Caco-2 (cell line): Measurements from ENCODE around the gene ZC3HAV1. TPM values are rescaled to one million over a fixed set of nuclear protein-coding genes. Genes with fewer than 3 reads are reported as not detected.

Experiments used
- BruUV-seq: library from RNA; stranded (reverse); fragments of 400-500 nt; replicated peaks from 2 replicates; lab custom pipeline; 2021; lab: Mats Ljungman, UMichigan
- CTCF ChIA-PET: fragments of 300-600 bp; sonication (Branson Sonifier 250); formaldehyde crosslinking; loops from one replicate; lab custom pipeline; 2022; ENCODE audit warnings: antibody characterized with exemption; lab: Charles Lee
- POLR2A ChIA-PET: fragments of 300-600 bp; sonication (Branson Sonifier 250); formaldehyde crosslinking; loops from one replicate; lab custom pipeline; 2022; ENCODE audit warnings: antibody characterized with exemption; lab: Charles Lee
- DNase-seq, 2 experiments: peaks; one replicate each; pipeline versions ENCODE4 v3.0.0 to v3.0.0-alpha.2; 2020 to 2022
- H3K27me3 ChIP-seq: replicated peaks from 2 replicates; pipeline ENCODE4 v1.6.0; 2011; ENCODE audit warnings: low read length; ENCODE audit not compliant: control insufficient read depth, insufficient read depth
- H3K36me3 ChIP-seq: 2 replicates; pipeline ENCODE4 v1.5.1; 2011; ENCODE audit warnings: low read length; ENCODE audit not compliant: control insufficient read depth, insufficient read depth
- H3K4me1 ChIP-seq: fragments of 250-450 bp; sonication (Bioruptor Pico); 2 replicates; pipeline ENCODE4 v1.5.1; 2020; ENCODE audit warnings: mild to moderate bottlenecking
- H3K4me3 ChIP-seq: 2 replicates; pipeline ENCODE4 v1.5.1; 2011; ENCODE audit warnings: low read depth, mild to moderate bottlenecking, control low read depth, low read length
- H3K9me3 ChIP-seq: fragments of 250-450 bp; sonication (Bioruptor Pico); 2 replicates; pipeline ENCODE4 v1.5.1; 2020; ENCODE audit warnings: mild to moderate bottlenecking, moderate library complexity
- H3K27ac Mint-ChIP-seq: one replicate; pipeline ENCODE4 v1.8.0; 2022; ENCODE audit warnings: mixed read lengths; ENCODE audit not compliant: unreplicated experiment
- H3K27me3 Mint-ChIP-seq: one replicate; pipeline ENCODE4 v1.8.0; 2022; ENCODE audit warnings: mixed read lengths; ENCODE audit not compliant: insufficient read depth, unreplicated experiment
- H3K36me3 Mint-ChIP-seq: one replicate; pipeline ENCODE4 v1.8.0; 2022; ENCODE audit warnings: mild to moderate bottlenecking, mixed read lengths; ENCODE audit not compliant: insufficient read depth, unreplicated experiment
- H3K4me1 Mint-ChIP-seq: one replicate; pipeline ENCODE4 v1.8.0; 2022; ENCODE audit warnings: low read depth, mixed read lengths; ENCODE audit not compliant: unreplicated experiment
- H3K4me3 Mint-ChIP-seq: one replicate; pipeline ENCODE4 v1.8.0; 2022; ENCODE audit warnings: mild to moderate bottlenecking, moderate library complexity, mixed read lengths; ENCODE audit not compliant: unreplicated experiment
- H3K9me3 Mint-ChIP-seq: one replicate; pipeline ENCODE4 v1.8.0; 2022; ENCODE audit warnings: mixed read lengths; ENCODE audit not compliant: unreplicated experiment
- intact Hi-C: fragments of 100-400 bp; cut with micrococcal nuclease; formaldehyde crosslinking; loops from one replicate; pipeline ENCODE4 v1.10.0; 2022; ENCODE audit not compliant: unreplicated experiment
- total RNA-seq: library from RNA; stranded (reverse); gene quantifications from 2 replicates; pipeline ENCODE4 v1.2.3, GENCODE V29; 2022
- TF ChIP-seq, protein P1 (sequence below), 2 experiments: fragments of 200-600 bp in 1 of 2; IDR thresholded peaks; 1 replicate in 1 of 2; 2 replicates in 1 of 2; pipeline versions ENCODE4 v1.5.1 to v1.8.0; 2011 to 2022; ENCODE audit warnings: antibody characterized with exemption in 1 of 2, control low read depth in 1 of 2, inconsistent platforms in 1 of 2, low read depth in 1 of 2, low read length in 1 of 2, mild to moderate bottlenecking in 1 of 2, moderate library complexity in 1 of 2; ENCODE audit not compliant: insufficient read depth in 1 of 2, severe bottlenecking in 1 of 2, unreplicated experiment in 1 of 2

The ZC3HAV1 gene
- total RNA-seq, 1 experiment from 2014 or later: 30.8 TPM

DNA sequence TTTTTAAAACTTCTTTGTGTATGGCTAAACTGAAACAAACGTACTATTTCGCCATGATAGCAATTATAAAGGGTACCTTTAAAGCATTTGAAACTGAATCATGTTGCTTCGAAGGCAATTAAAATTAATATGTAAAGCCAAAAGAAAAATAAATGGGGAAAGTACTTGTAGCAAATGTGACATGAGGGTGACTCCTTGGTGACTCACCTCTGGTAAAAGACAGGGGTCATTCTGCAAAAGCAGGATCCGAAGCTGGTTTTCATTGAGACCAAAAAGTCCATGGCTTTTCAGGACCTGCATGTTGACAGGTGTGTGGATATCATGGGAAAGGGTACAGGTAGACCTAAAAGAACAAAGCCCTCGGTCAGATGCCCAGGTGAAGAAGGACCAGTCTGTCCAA is 75.2 kb downstream of the ZC3HAV1 start:
- TF ChIP-seq, protein P1, sequence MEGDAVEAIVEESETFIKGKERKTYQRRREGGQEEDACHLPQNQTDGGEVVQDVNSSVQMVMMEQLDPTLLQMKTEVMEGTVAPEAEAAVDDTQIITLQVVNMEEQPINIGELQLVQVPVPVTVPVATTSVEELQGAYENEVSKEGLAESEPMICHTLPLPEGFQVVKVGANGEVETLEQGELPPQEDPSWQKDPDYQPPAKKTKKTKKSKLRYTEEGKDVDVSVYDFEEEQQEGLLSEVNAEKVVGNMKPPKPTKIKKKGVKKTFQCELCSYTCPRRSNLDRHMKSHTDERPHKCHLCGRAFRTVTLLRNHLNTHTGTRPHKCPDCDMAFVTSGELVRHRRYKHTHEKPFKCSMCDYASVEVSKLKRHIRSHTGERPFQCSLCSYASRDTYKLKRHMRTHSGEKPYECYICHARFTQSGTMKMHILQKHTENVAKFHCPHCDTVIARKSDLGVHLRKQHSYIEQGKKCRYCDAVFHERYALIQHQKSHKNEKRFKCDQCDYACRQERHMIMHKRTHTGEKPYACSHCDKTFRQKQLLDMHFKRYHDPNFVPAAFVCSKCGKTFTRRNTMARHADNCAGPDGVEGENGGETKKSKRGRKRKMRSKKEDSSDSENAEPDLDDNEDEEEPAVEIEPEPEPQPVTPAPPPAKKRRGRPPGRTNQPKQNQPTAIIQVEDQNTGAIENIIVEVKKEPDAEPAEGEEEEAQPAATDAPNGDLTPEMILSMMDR (IDR thresholded peaks at IDR 0.05; ENCODE audit: insufficient read depth in 1 of 2, low read depth in 1 of 2, low read length in 1 of 2, severe bottlenecking in 1 of 2, unreplicated experiment in 1 of 2): no peak
- no TSS peak for BruUV-seq
- intact Hi-C loops: no loop called here
- Mint-ChIP-seq H3K9me3 (no peaks in the 10 kb centered on the region), H3K27me3 (no peaks in the 10 kb centered on the region), H3K36me3 (peaks cover 37% of the 10 kb centered on the region), H3K4me3 (peak overlapping the region; percentile 77), H3K27ac (no peak overlapping the region), H3K4me1 (peaks cover 20% of the 10 kb centered on the region)
- Histone ChIP-seq H3K27me3 (no peaks in the 10 kb centered on the region), H3K4me1 (peaks cover 6% of the 10 kb centered on the region), H3K9me3 (no peaks in the 10 kb centered on the region), H3K4me3 (peak overlapping the region; percentile 97), H3K36me3 (no peaks in the 10 kb centered on the region; the same call in 1 of the 2 replicates)
- no peak for DNase-seq
- POLR2A ChIA-PET: no interaction called here
- CTCF ChIA-PET: no interaction called here

- ChIA-PET CTCF (no interaction called here), POLR2A (no interaction called here)
- Mint-ChIP-seq H3K27ac (no peak overlapping the region), H3K36me3 (peaks cover 45% of the 10 kb centered on the region), H3K9me3 (no peaks in the 10 kb centered on the region), H3K27me3 (no peaks in the 10 kb centered on the region), H3K4me1 (peaks cover 15% of the 10 kb centered on the region), H3K4me3 (no peak overlapping the region)
- no peaks in the 10 kb centered on the region for H3K27me3 ChIP-seq
- peaks cover 1% of the 10 kb centered on the region; the same call in 1 of the 2 replicates for H3K36me3 ChIP-seq
- no peak for DNase-seq
- no peaks in the 10 kb centered on the region for H3K9me3 ChIP-seq
- intact Hi-C loops: no loop called here
- TF ChIP-seq, protein P1 (IDR thresholded peaks at IDR 0.05; ENCODE audit: insufficient read depth in 1 of 2, low read depth in 1 of 2, low read length in 1 of 2, severe bottlenecking in 1 of 2, unreplicated experiment in 1 of 2): no peak
- no peak overlapping the region for H3K4me3 ChIP-seq
- BruUV-seq: no TSS peak
- peaks cover 6% of the 10 kb centered on the region for H3K4me1 ChIP-seq
These were observed 76.0 kb downstream of the ZC3HAV1 start for GRCh38 chr7:139033346-139034114.

DNA sequence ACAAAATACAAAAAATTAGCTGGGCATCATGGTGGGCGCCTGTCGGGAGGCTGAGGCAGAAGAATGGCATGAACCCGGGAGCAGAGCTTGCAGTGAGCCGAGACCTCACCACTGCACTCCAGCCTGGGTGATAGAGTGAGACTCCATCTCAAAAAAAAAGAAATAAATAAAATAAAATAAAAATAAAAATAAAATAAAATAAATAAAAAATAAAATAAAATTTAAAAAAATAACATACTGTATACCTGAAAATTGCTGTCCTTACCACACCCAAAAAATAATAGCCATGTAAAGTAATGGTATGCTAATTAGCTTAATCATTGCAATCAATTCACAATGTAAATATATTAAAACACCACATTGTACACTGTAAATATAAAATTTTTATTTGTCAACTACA is 77.0 kb downstream of the ZC3HAV1 start:
- BruUV-seq: no TSS peak
- Mint-ChIP-seq H3K9me3 (no peaks in the 10 kb centered on the region), H3K27ac (no peak overlapping the region), H3K4me1 (peaks cover 8% of the 10 kb centered on the region), H3K4me3 (no peak overlapping the region), H3K36me3 (peaks cover 54% of the 10 kb centered on the region), H3K27me3 (no peaks in the 10 kb centered on the region)
- Histone ChIP-seq H3K27me3 (no peaks in the 10 kb centered on the region), H3K4me1 (peaks cover 6% of the 10 kb centered on the region), H3K4me3 (no peak overlapping the region), H3K9me3 (no peaks in the 10 kb centered on the region), H3K36me3 (peaks cover 1% of the 10 kb centered on the region; the same call in 1 of the 2 replicates)
- TF ChIP-seq, protein P1 (IDR thresholded peaks at IDR 0.05; ENCODE audit: insufficient read depth in 1 of 2, low read depth in 1 of 2, low read length in 1 of 2, severe bottlenecking in 1 of 2, unreplicated experiment in 1 of 2): no peak
- POLR2A ChIA-PET: interaction anchor here (0.6 kb wide), 1 partner anchor 25 kb away, joined by 3 read pairs; no protein-coding TSS in a partner anchor
- CTCF ChIA-PET: no interaction called here
- DNase-seq: no peak
- intact Hi-C loops: no loop called here
